ENCODE measurements around the gene TRMT2A. TPM values are rescaled to one million over a fixed set of nuclear protein-coding genes. Genes with fewer than 3 reads are reported as not detected.

The TRMT2A gene
- total and polyA plus RNA-seq, 2 of the 8 experiments (the other 6 are each of a cell fraction or from before 2014, with no cell fraction given) = 44.9 to 50.3 TPM

DNA sequence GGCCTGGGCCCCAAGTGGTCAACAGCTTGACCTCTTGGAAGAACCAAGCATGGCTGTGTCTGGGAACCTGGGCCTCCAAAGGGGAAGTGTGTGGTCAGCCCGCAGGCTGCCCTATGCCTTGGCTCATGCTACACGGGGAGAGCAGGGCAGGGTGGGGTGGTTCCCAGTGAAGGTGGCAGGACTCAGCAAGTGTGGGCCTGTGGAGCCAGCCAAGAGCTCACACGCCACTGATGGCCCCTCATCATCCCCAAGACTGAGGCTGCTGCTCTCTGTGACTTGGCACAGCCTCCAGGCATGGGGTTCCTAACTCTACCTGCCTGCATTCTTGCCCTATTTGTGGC, 52.9 kb downstream of the TRMT2A start:
- no peak overlapping the region for H3K4me2 ChIP-seq (ENCODE audit: insufficient read depth in 1 of 2, low read depth in 2 of 2, low read length in 2 of 2)
- H3K4me1 ChIP-seq (replicated peaks in 1 of 4; ENCODE audit: control insufficient read depth in 3 of 4, insufficient read depth in 4 of 4, low read length in 3 of 4) = no peaks in the 10 kb centered on the region
- ChIA-PET CTCF (ENCODE audit: partially characterized antibody) (no interaction called here), POLR2A (ENCODE audit: partially characterized antibody) (interaction anchor here (1.4 kb wide), 1 partner anchor 15 kb away, joined by 3 read pairs; the partner anchor contains the start of gene DGCR8)
- no peaks in the 10 kb centered on the region for H3K79me1 ChIP-seq (ENCODE audit: low read depth, low read length)
- 78% methylated on average over 3 of the region's 3 CpGs; no CpG with 5 or more reads in 1 of the 2 experiments for WGBS, 2 experiments (ENCODE audit: extremely low coverage in 1 of 2, insufficient coverage in 1 of 2, insufficient read length in 1 of 2, insufficient replicate concordance in 2 of 2, low coverage in 1 of 2, low lambda C conversion rate in 2 of 2, missing lambda C conversion rate in 1 of 2)
- H3K23ac ChIP-seq (ENCODE audit: insufficient read length) = no peak overlapping the region
- no peak overlapping the region for H4K8ac ChIP-seq (ENCODE audit: extremely low read depth, insufficient read depth, low read length)
- no peaks in the 10 kb centered on the region for H3K9me3 ChIP-seq (ENCODE audit: insufficient read depth in 2 of 2, low read depth in 1 of 2, low read length in 1 of 2)
- no peak overlapping the region for H3K4ac ChIP-seq (replicated peaks; ENCODE audit: insufficient read length, low read depth, low read length)
- peaks cover 0 to 6% of the 10 kb centered on the region in 2 experiments for H4K20me1 ChIP-seq (replicated peaks in 1 of 2; ENCODE audit: control insufficient read depth in 1 of 2, insufficient read depth in 2 of 2, low read length in 2 of 2)
- H3K36me3 ChIP-seq (ENCODE audit: control insufficient read depth in 2 of 4, insufficient read depth in 4 of 4, low read length in 3 of 4) = no peaks in the 10 kb centered on the region
- no peak overlapping the region for H3K9ac ChIP-seq (replicated peaks in 1 of 4; ENCODE audit: extremely low read depth in 1 of 4, low read depth in 3 of 4, low read length in 3 of 4)
- H3K27me3 ChIP-seq (replicated peaks in 1 of 4; ENCODE audit: control insufficient read depth in 3 of 4, extremely low read depth in 1 of 4, insufficient read depth in 3 of 4, low read length in 3 of 4) = no peaks in the 10 kb centered on the region; a peak in 2 of 7 replicates
- H3K56ac ChIP-seq (replicated peaks; ENCODE audit: insufficient read length, low read depth, low read length) = no peak overlapping the region
- FAIRE-seq (no peak), DNase-seq (ENCODE audit: low read depth in 1 of 2, low spot score in 2 of 2) (no peak)
- no peak overlapping the region for H3K18ac ChIP-seq (ENCODE audit: extremely low read depth, low read length)
- no peak overlapping the region for H4K5ac ChIP-seq (ENCODE audit: insufficient read length, low read depth, low read length)
- no peak overlapping the region for H2AFZ ChIP-seq (ENCODE audit: low read length)
- H3K27ac ChIP-seq (ENCODE audit: low read depth, low read length) = no peak overlapping the region
- H3K79me2 ChIP-seq (ENCODE audit: control insufficient read depth in 1 of 2, insufficient read depth in 2 of 2, low read length in 2 of 2) = no peaks in the 10 kb centered on the region
- no peaks in the 10 kb centered on the region for H3K23me2 ChIP-seq (ENCODE audit: low read depth, low read length)
- H2BK120ac ChIP-seq (replicated peaks; ENCODE audit: low read depth, low read length) = no peak overlapping the region
- H2BK20ac ChIP-seq (ENCODE audit: low read length) = no peak overlapping the region
- H3K4me3 ChIP-seq (ENCODE audit: extremely low read depth in 1 of 4, insufficient read depth in 2 of 4, low read depth in 3 of 4, low read length in 4 of 4) = no peak overlapping the region
- H2AK5ac ChIP-seq (ENCODE audit: low read depth, low read length) = no peak overlapping the region
- H2BK15ac ChIP-seq (ENCODE audit: low read length) = no peak overlapping the region
- H2BK12ac ChIP-seq (ENCODE audit: low read depth, low read length) = no peak overlapping the region
- no peak overlapping the region for H3K14ac ChIP-seq (ENCODE audit: insufficient read length)
- no peak overlapping the region for H4K91ac ChIP-seq (replicated peaks; ENCODE audit: insufficient read length, low read length)
- no peak overlapping the region for H2BK5ac ChIP-seq (ENCODE audit: low read depth, low read length)
- TF ChIP-seq TAF1 (IDR thresholded peaks at IDR 0.05; ENCODE audit: low read depth, low read length) = no peak
- TF ChIP-seq SIN3A (conservative IDR thresholded peaks at IDR 0.05 in 1 of 2, IDR thresholded peaks at IDR 0.05 in 1 of 2; ENCODE audit: low read depth in 1 of 2, low read length in 2 of 2) = no peak
- no peak for TF ChIP-seq KDM4A (IDR thresholded peaks at IDR 0.05; ENCODE audit: low read depth, low read length, severe bottlenecking)
- no peak for TF ChIP-seq SIRT6 (IDR thresholded peaks at IDR 0.05; ENCODE audit: low read length)
- no peak for TF ChIP-seq SUZ12 (IDR thresholded peaks at IDR 0.05; ENCODE audit: low read length)
- no peak for TF ChIP-seq GTF2F1 (IDR thresholded peaks at IDR 0.05; ENCODE audit: borderline replicate concordance, low read depth, low read length)
- TF ChIP-seq SP4 (IDR thresholded peaks at IDR 0.05; ENCODE audit: low read length) = no peak
- TF ChIP-seq ATF2 (IDR thresholded peaks at IDR 0.05; ENCODE audit: low read length) = no peak
- no peak for TF ChIP-seq JUN (IDR thresholded peaks at IDR 0.05; ENCODE audit: low read depth, low read length)
- TF ChIP-seq TBP (IDR thresholded peaks at IDR 0.05; ENCODE audit: low read depth, low read length) = no peak
- no peak for TF ChIP-seq CREB1 (IDR thresholded peaks at IDR 0.05)
- TF ChIP-seq SP1 (IDR thresholded peaks at IDR 0.05; ENCODE audit: low read depth, low read length) = no peak
- TF ChIP-seq TEAD4 (IDR thresholded peaks at IDR 0.05; ENCODE audit: low read depth, low read length) = no peak
- TF ChIP-seq TCF12 (IDR thresholded peaks at IDR 0.05; ENCODE audit: low read depth, low read length) = no peak
